Measurements from ENCODE around the gene TNRC6B.

The TNRC6B gene

GRCh38 chr22:40313007-40313406 is 135.3 kb downstream of the TNRC6B start:
- H3K4me3 ChIP-seq (ENCODE audit: low read depth, low read length): no peak overlapping the region
- no peak for TF ChIP-seq CTCF (IDR thresholded peaks at IDR 0.05; ENCODE audit: borderline replicate concordance, insufficient read depth, low read depth, low read length)

- no peak overlapping the region for H3K4me3 ChIP-seq (ENCODE audit: low read depth, low read length)
- TF ChIP-seq CTCF (IDR thresholded peaks at IDR 0.05; ENCODE audit: borderline replicate concordance, insufficient read depth, low read depth, low read length): no peak
These were observed 136.3 kb downstream of the TNRC6B start for GRCh38 chr22:40314041-40314440.

DNA sequence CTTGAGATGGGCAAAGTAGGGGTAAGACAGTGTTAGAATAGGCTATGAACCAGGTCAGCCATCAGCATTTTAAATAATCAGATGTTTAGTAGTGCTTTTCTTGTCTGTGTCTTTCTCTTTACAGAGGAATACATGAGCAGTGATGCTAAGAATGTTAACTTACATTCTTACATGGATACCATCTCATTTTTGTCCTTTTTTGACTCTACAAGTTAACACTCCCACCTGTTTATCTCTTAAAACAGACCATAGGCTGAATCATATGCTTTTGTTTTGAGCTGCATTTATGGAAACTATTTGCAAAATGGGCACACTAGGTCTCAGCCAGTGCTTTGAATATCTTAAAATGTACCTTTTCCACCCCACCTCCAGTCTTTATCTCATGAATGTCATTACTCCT is 143.0 kb downstream of the TNRC6B start:
- TF ChIP-seq CTCF (IDR thresholded peaks at IDR 0.05; ENCODE audit: borderline replicate concordance, insufficient read depth, low read depth, low read length): no peak
- H3K4me3 ChIP-seq (ENCODE audit: low read depth, low read length): no peak overlapping the region

DNA sequence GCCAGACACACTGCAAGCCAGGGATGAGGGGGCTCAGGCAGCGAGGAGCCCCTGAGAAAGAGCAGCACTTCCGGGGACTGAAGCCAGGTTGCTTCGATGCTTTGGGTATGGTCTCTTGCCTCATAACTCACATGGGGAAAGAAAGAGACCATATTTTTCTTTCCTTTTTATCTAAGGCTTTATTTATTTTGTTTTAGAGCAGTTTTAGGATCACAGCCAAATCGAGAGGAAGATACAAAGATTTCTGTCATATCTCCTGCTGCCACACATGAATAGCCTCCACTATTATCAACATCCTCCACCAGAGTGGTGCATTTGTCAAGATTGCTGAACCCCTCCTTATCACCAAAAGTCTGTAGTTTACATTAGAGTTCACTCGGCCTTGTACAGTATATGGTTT is 144.3 kb downstream of the TNRC6B start:
- no peak overlapping the region for H3K4me3 ChIP-seq (ENCODE audit: low read depth, low read length)
- TF ChIP-seq CTCF (IDR thresholded peaks at IDR 0.05; ENCODE audit: borderline replicate concordance, insufficient read depth, low read depth, low read length): no peak

- TF ChIP-seq CTCF (IDR thresholded peaks at IDR 0.05; ENCODE audit: borderline replicate concordance, insufficient read depth, low read depth, low read length): no peak
- no peak overlapping the region for H3K4me3 ChIP-seq (ENCODE audit: low read depth, low read length)
These were observed 145.2 kb downstream of the TNRC6B start for GRCh38 chr22:40322818-40323447.

GRCh38 chr22:40323681-40324171 is 146.0 kb downstream of the TNRC6B start:
- TF ChIP-seq CTCF (IDR thresholded peaks at IDR 0.05; ENCODE audit: borderline replicate concordance, insufficient read depth, low read depth, low read length): no peak
- no peak overlapping the region for H3K4me3 ChIP-seq (ENCODE audit: low read depth, low read length)
